HCT116 (cell line): Measurements from ENCODE around the gene NDUFA8.

Experiments
- CTCF ChIP-seq, 3 experiments: fragments of 200-600 bp in 1 of 3; sonication (generic) in 1 of 3; IDR thresholded peaks in 2 of 3; conservative IDR thresholded peaks in 1 of 3; 2 replicates each; pipeline ENCODE4 v1.5.1; 2012 to 2017; ENCODE audit warnings: low read depth in 2 of 3, low read length in 2 of 3, antibody characterized with exemption in 1 of 3, borderline replicate concordance in 1 of 3, control low read depth in 1 of 3, mild to moderate bottlenecking in 1 of 3, mixed read lengths in 1 of 3, mixed run types in 1 of 3, moderate library complexity in 1 of 3; ENCODE audit not compliant: insufficient read depth in 1 of 3
- EGR1 ChIP-seq: IDR thresholded peaks from 2 replicates; pipeline ENCODE4 v1.6.1; 2012; ENCODE audit warnings: low read depth
- ELF1 ChIP-seq: IDR thresholded peaks from 2 replicates; pipeline ENCODE4 v1.6.1; 2012; ENCODE audit warnings: low read depth, borderline replicate concordance
- EZH2 ChIP-seq: fragments of 200-600 bp; sonication (generic); IDR thresholded peaks from 2 replicates; pipeline ENCODE4 v1.6.1; 2017; ENCODE audit warnings: antibody characterized with exemption, mixed run types
- EZH2phosphoT487 ChIP-seq: fragments of 200-600 bp; IDR thresholded peaks from 2 replicates; pipeline ENCODE4 v1.6.1; 2018; ENCODE audit warnings: antibody characterized with exemption, borderline replicate concordance
- POLR2A ChIP-seq: IDR thresholded peaks from 2 replicates; pipeline ENCODE4 v1.7.0; 2011; ENCODE audit warnings: borderline replicate concordance; ENCODE audit not compliant: insufficient read depth, insufficient read length; ENCODE audit errors: extremely low read depth
- POLR2AphosphoS5 ChIP-seq: IDR thresholded peaks from 2 replicates; pipeline ENCODE4 v1.6.1; 2011; ENCODE audit warnings: mild to moderate bottlenecking, low read depth, low read length, moderate library complexity
- RAD21 ChIP-seq: IDR thresholded peaks from 2 replicates; pipeline ENCODE4 v1.6.1; 2012; ENCODE audit warnings: low read depth, mild to moderate bottlenecking
- REST ChIP-seq: IDR thresholded peaks from 2 replicates; pipeline ENCODE4 v1.6.1; 2012; ENCODE audit warnings: low read depth
- SIN3A ChIP-seq: IDR thresholded peaks from 2 replicates; pipeline ENCODE4 v1.6.1; 2012; ENCODE audit warnings: low read depth
- YY1 ChIP-seq: IDR thresholded peaks from 2 replicates; pipeline ENCODE4 v1.6.1; 2011; ENCODE audit warnings: low read length, low read depth, moderate library complexity, mild to moderate bottlenecking; ENCODE audit not compliant: insufficient replicate concordance; ENCODE audit errors: extremely low read depth
- ZFX ChIP-seq: fragments of 450-650 bp; IDR thresholded peaks from 2 replicates; pipeline ENCODE4 v1.6.1; 2017
- TF ChIP-seq, protein P1 (sequence below): IDR thresholded peaks from 2 replicates; pipeline ENCODE4 v1.6.1; 2012

DNA sequence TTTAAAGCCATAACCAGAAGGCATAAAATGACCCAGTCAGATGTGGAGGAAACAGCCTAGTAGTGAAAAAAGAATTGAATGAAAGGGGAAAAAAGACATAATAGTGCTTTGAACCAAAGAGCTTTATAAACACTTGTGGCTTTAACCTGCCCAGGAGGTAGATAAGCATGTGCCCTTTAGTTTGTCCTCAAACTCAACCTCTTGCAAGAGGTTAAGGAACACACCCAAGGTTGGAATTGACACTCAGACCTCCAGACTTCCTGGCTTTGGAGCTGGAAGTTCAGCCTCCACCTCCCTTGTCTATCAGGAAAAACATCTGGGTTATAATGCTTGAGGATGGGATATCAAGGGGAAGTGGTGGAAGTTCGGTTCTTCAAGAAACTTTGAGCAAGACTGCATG, 16.3 kb downstream of the NDUFA8 start:
- TF ChIP-seq POLR2A: no peak
- TF ChIP-seq CTCF (IDR thresholded peaks at IDR 0.05 in 2 of 3, conservative IDR thresholded peaks at IDR 0.05 in 1 of 3; ENCODE audit: borderline replicate concordance in 1 of 3, insufficient read depth in 1 of 3, low read depth in 2 of 3, low read length in 2 of 3): no peak
- no peak for TF ChIP-seq REST
- no peak for TF ChIP-seq ZFX
- TF ChIP-seq EZH2phosphoT487: no peak
- TF ChIP-seq, protein P1, sequence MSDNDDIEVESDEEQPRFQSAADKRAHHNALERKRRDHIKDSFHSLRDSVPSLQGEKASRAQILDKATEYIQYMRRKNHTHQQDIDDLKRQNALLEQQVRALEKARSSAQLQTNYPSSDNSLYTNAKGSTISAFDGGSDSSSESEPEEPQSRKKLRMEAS: no peak
- no peak for TF ChIP-seq POLR2AphosphoS5
- TF ChIP-seq EZH2: no peak
- TF ChIP-seq SIN3A: no peak
- no peak for TF ChIP-seq ELF1
- no peak for TF ChIP-seq RAD21
- no peak for TF ChIP-seq YY1
- TF ChIP-seq EGR1: no peak
